Natural killer cell (primary cell): ENCODE results near the gene CAND1. TPM values are rescaled to one million over a fixed set of nuclear protein-coding genes. Genes with fewer than 3 reads are reported as not detected.

Experiments used
- ATAC-seq, 3 donors: fragments of 150-1000 bp in 2 of 3; fragments of 200-7000 bp in 1 of 3; cut with Tn5 transposase; 1 replicate in 1 of 3; 2 replicates in 2 of 3; pipeline ENCODE4 v1.10.0; 2021; ENCODE audit warnings: mild to moderate bottlenecking in 2 of 3, moderate library complexity in 2 of 3
- DNase-seq, 2 donors: peaks; one replicate each; pipeline versions ENCODE4 v3.0.0 to v3.0.0-alpha.2; 2013 to 2021; ENCODE audit warnings: mixed read lengths in 1 of 2
- H3K27ac ChIP-seq: one replicate; pipeline ENCODE4 v1.5.1; 2013; ENCODE audit warnings: mild to moderate bottlenecking, low read length
- H3K27me3 ChIP-seq: one replicate; pipeline ENCODE4 v1.6.1; 2013; ENCODE audit warnings: low read length; ENCODE audit not compliant: control insufficient read depth, insufficient read depth
- H3K36me3 ChIP-seq: one replicate; pipeline ENCODE4 v1.6.1; 2013; ENCODE audit warnings: low read length; ENCODE audit not compliant: control insufficient read depth, insufficient read depth
- H3K4me1 ChIP-seq: one replicate; pipeline ENCODE4 v1.6.1; 2013; ENCODE audit warnings: low read length; ENCODE audit not compliant: control insufficient read depth, insufficient read depth
- H3K4me3 ChIP-seq: one replicate; pipeline ENCODE4 v1.5.1; 2013; ENCODE audit warnings: low read length
- H3K9me3 ChIP-seq: one replicate; pipeline ENCODE4 v1.6.1; 2013; ENCODE audit warnings: low read length; ENCODE audit not compliant: control insufficient read depth, insufficient read depth
- H3K27ac Mint-ChIP-seq, 2 donors: one replicate each; pipeline ENCODE4 v1.8.0; 2022; ENCODE audit warnings: mild to moderate bottlenecking in 2 of 2, mixed read lengths in 2 of 2, moderate library complexity in 1 of 2
- H3K27me3 Mint-ChIP-seq, 2 donors: one replicate each; pipeline ENCODE4 v1.8.0; 2022; ENCODE audit warnings: low read depth in 2 of 2, mixed read lengths in 2 of 2
- H3K36me3 Mint-ChIP-seq: one replicate; pipeline ENCODE4 v1.8.0; 2022; ENCODE audit warnings: mixed read lengths
- H3K4me1 Mint-ChIP-seq, 2 donors: one replicate each; pipeline ENCODE4 v1.8.0; 2022; ENCODE audit warnings: mixed read lengths in 2 of 2
- H3K4me3 Mint-ChIP-seq: one replicate; pipeline ENCODE4 v1.8.0; 2022; ENCODE audit warnings: mild to moderate bottlenecking, moderate library complexity, mixed read lengths
- H3K9me3 Mint-ChIP-seq, 2 donors: one replicate each; pipeline ENCODE4 v1.8.0; 2022; ENCODE audit warnings: mixed read lengths in 2 of 2
- CTCF ChIP-seq: fragments of 200-600 bp; IDR thresholded peaks from one replicate; pipeline ENCODE4 v1.8.0; 2022; ENCODE audit warnings: antibody characterized with exemption
- WGBS: methylation state at CpG from one replicate; pipeline ENCODE4 v1.1.7; 2013; ENCODE audit warnings: missing lambda C conversion rate; ENCODE audit not compliant: insufficient coverage; 5-methylcytosine and 5-hydroxymethylcytosine counted together
- intact Hi-C: fragments of 100-400 bp; cut with micrococcal nuclease; formaldehyde crosslinking; loops from one replicate; pipeline ENCODE4 v1.14.2; 2022
- total RNA-seq, 4 donors: library from RNA; stranded (reverse); fragments of 120-200 nt in 1 of 4; gene quantifications; one replicate each; pipeline versions ENCODE4 v1.2.3 to v1.2.4, GENCODE V29; 2013 to 2022

Gene CAND1
- total RNA-seq, 3 donors from 2014 or later (not counting 1 experiment from before 2014, with no cell fraction given), result 103 to 118 (median 104) TPM

GRCh38 chr12:67243260-67243659 is 25.9 kb upstream of the CAND1 start:
- Histone ChIP-seq H3K4me3 (no peak overlapping the region), H3K9me3 (no peaks in the 10 kb centered on the region), H3K36me3 (no peaks in the 10 kb centered on the region), H3K4me1 (no peaks in the 10 kb centered on the region), H3K27ac (no peak overlapping the region), H3K27me3 (no peaks in the 10 kb centered on the region)
- Mint-ChIP-seq H3K27me3 (peaks cover 6 to 21% of the 10 kb centered on the region in 2 donors), H3K27ac (no peak overlapping the region), H3K36me3 (no peaks in the 10 kb centered on the region), H3K9me3 (no peaks in the 10 kb centered on the region), H3K4me3 (no peak overlapping the region), H3K4me1 (no peaks in the 10 kb centered on the region)
- no peak for ATAC-seq
- intact Hi-C loops, result no loop called here
- no peak for DNase-seq
- TF ChIP-seq CTCF, result no peak

- H3K4me3 Mint-ChIP-seq, result no peak overlapping the region
- H3K27me3 ChIP-seq, result no peaks in the 10 kb centered on the region
- no CpG with 5 or more reads among the region's 4 CpGs for WGBS
- H3K9me3 ChIP-seq, result no peaks in the 10 kb centered on the region
- no peaks in the 10 kb centered on the region for H3K36me3 ChIP-seq
- H3K4me3 ChIP-seq, result no peak overlapping the region
- ATAC-seq (no peak), DNase-seq (no peak)
- no peak overlapping the region for H3K27ac Mint-ChIP-seq
- H3K9me3 Mint-ChIP-seq, result no peaks in the 10 kb centered on the region
- no peaks in the 10 kb centered on the region for H3K4me1 Mint-ChIP-seq
- intact Hi-C loops, result no loop called here
- no peaks in the 10 kb centered on the region for H3K36me3 Mint-ChIP-seq
- no peak for TF ChIP-seq CTCF
- H3K27me3 Mint-ChIP-seq, result peaks cover 14 to 15% of the 10 kb centered on the region in 2 donors
- no peaks in the 10 kb centered on the region for H3K4me1 ChIP-seq
- H3K27ac ChIP-seq, result no peak overlapping the region
These were observed 23.6 kb upstream of the CAND1 start for GRCh38 chr12:67245571-67245970.

DNA sequence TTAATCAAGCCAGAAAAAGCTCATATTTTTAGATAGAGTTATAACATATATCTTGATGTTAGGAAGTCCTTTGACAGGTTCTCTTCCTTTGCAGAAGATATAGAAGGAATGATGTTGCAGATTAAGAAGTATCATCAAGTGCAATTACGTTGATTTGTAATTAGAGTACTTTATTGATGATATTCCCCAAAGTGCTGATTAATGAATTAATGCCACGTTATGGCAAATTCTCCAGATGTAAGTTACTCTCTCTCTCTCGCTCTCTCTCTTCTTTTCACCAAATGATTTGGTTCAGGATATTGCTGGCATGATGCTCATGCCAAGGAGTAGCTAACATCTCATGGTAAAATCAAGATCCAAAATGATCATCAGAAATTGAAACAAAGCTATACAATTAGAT is 18.1 kb upstream of the CAND1 start:
- no peak overlapping the region for H3K4me3 ChIP-seq
- H3K27ac ChIP-seq, result no peak overlapping the region
- Mint-ChIP-seq H3K36me3 (no peaks in the 10 kb centered on the region), H3K27me3 (peaks cover 15 to 27% of the 10 kb centered on the region in 2 donors), H3K4me3 (no peak overlapping the region), H3K4me1 (no peaks in the 10 kb centered on the region), H3K27ac (no peak overlapping the region), H3K9me3 (no peaks in the 10 kb centered on the region)
- no peaks in the 10 kb centered on the region for H3K27me3 ChIP-seq
- H3K4me1 ChIP-seq, result no peaks in the 10 kb centered on the region
- no peaks in the 10 kb centered on the region for H3K36me3 ChIP-seq
- intact Hi-C loops, result no loop called here
- no peaks in the 10 kb centered on the region for H3K9me3 ChIP-seq
- 89% methylated on average over 2 of the region's 3 CpGs for WGBS
- no peak for TF ChIP-seq CTCF
- DNase-seq (no peak), ATAC-seq (no peak)

GRCh38 chr12:67254372-67255026 is 14.7 kb upstream of the CAND1 start:
- Mint-ChIP-seq H3K36me3 (no peaks in the 10 kb centered on the region), H3K9me3 (no peaks in the 10 kb centered on the region), H3K4me1 (no peaks in the 10 kb centered on the region), H3K4me3 (no peak overlapping the region), H3K27me3 (peaks cover 25 to 32% of the 10 kb centered on the region in 2 donors), H3K27ac (no peak overlapping the region)
- Histone ChIP-seq H3K4me1 (no peaks in the 10 kb centered on the region), H3K4me3 (no peak overlapping the region), H3K9me3 (no peaks in the 10 kb centered on the region), H3K36me3 (no peaks in the 10 kb centered on the region), H3K27ac (no peak overlapping the region), H3K27me3 (no peaks in the 10 kb centered on the region)
- no peak for TF ChIP-seq CTCF
- ATAC-seq (no peak), DNase-seq (no peak)
- intact Hi-C loops, result no loop called here
- 94% methylated on average over 10 of the region's 12 CpGs for WGBS
